Muscle of back (tissue), 11 donors: ENCODE results near the gene S100PBP. TPM values are rescaled to one million over a fixed set of nuclear protein-coding genes. Genes with fewer than 3 reads are reported as not detected.
A peak's percentile ranks its signal among the peaks of the same experiment; 100 is the strongest.

Source experiments
- DNase-seq, 3 donors: peaks; one replicate each; pipeline versions ENCODE4 v3.0.0 to v3.0.0-alpha.2; 2013
- polyA plus RNA-seq, 10 donors: library from polyadenylated mRNA; unstranded; fragments of 120-200 nt; gene quantifications; one replicate each; pipeline ENCODE4 v1.2.1, GENCODE V29; 2013; ENCODE audit not compliant: insufficient read length in 10 of 10

The S100PBP gene
- polyA plus RNA-seq, 10 donors = 16.9 to 38.8 (median 24.4) TPM

- DNase-seq = no peak
Measured at GRCh38 chr1:32868806-32869455, 51.5 kb downstream of the S100PBP start.

- peak in 1 of 3 donors; percentile 46 for DNase-seq
Measured at GRCh38 chr1:32869923-32870614, 52.6 kb downstream of the S100PBP start.

GRCh38 chr1:32870615-32871363 lies 53.3 kb downstream of the S100PBP start, which contains the start of gene FNDC5:
FNDC5 (minus strand) TSS chr1:32870912.
- DNase-seq = peak in 1 of 3 donors; percentile 79

- DNase-seq = peak; percentile 65 to 91 (median 79)
Measured at GRCh38 chr1:32871364-32872191, 54.1 kb downstream of the S100PBP start.

- DNase-seq = peak in 1 of 3 donors; percentile 81
Measured at GRCh38 chr1:32872192-32872460, 54.7 kb downstream of the S100PBP start.

GRCh38 chr1:32873484-32873883 lies 56.0 kb downstream of the S100PBP start:
- DNase-seq = no peak

GRCh38 chr1:32874860-32875752 lies 57.7 kb downstream of the S100PBP start:
- no peak for DNase-seq

GRCh38 chr1:32876341-32877210 lies 59.1 kb downstream of the S100PBP start:
- DNase-seq = peak in 1 of 3 donors; percentile 48

GRCh38 chr1:32877211-32878110 lies 60.0 kb downstream of the S100PBP start:
- peak in 1 of 3 donors; percentile 41 for DNase-seq

- no peak for DNase-seq
Measured at GRCh38 chr1:32878183-32878582, 60.7 kb downstream of the S100PBP start.

- DNase-seq = no peak
Measured at GRCh38 chr1:32878637-32879041, 61.2 kb downstream of the S100PBP start.

- no peak for DNase-seq
Measured at GRCh38 chr1:32881291-32881690, 63.8 kb downstream of the S100PBP start.

GRCh38 chr1:32881871-32882850 lies 64.7 kb downstream of the S100PBP start:
- DNase-seq = no peak

- DNase-seq = no peak
Measured at GRCh38 chr1:32883338-32884031, 66.0 kb downstream of the S100PBP start.

GRCh38 chr1:32884032-32884372 lies 66.5 kb downstream of the S100PBP start:
- DNase-seq = no peak

- no peak for DNase-seq
Measured at GRCh38 chr1:32884726-32885125, 67.3 kb downstream of the S100PBP start.

GRCh38 chr1:32885676-32886003 lies 68.2 kb downstream of the S100PBP start:
- no peak for DNase-seq
